ENCODE data around the gene CFAP157.

Gene CFAP157

DNA sequence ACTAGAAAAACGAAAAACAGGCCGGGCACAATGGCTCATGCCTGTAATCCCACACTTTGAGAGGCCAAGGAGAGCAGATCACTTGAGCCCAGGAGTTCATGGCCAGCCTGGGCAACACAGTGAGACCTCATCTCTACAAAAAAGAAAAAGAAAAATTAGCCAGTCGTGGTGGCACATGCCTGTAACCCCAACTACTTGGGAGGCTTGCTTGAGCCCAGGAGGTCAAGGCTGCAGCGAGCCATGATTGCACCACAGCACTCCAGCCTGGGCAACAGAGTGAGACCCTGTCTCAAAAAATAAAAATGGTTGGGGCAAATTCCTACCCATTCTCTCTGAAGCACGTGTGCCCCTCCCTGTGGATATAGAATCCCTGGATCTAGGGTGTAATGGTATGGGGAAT lies 8.4 kb upstream of the CFAP157 start:
- Histone ChIP-seq H3K4me2 (ENCODE audit: insufficient read depth, low read length, poor library complexity, severe bottlenecking) (no peak overlapping the region), H2BK12ac (ENCODE audit: low read length) (no peak overlapping the region), H4K91ac (ENCODE audit: low read depth, low read length, poor library complexity) (no peak overlapping the region), H3K27me3 (ENCODE audit: control insufficient read depth in 3 of 3, insufficient read depth in 3 of 3, low read depth in 1 of 3, low read length in 3 of 3) (no peaks in the 10 kb centered on the region), H3K36me3 (replicated peaks in 1 of 2; ENCODE audit: control insufficient read depth in 2 of 2, insufficient read depth in 2 of 2, low read length in 2 of 2) (no peaks in the 10 kb centered on the region), H2AFZ (ENCODE audit: low read length) (no peak overlapping the region), H3K14ac (ENCODE audit: low read length) (no peak overlapping the region), H3K4me1 (ENCODE audit: control insufficient read depth in 2 of 2, insufficient read depth in 1 of 2, low read depth in 1 of 2, low read length in 2 of 2) (peaks cover 0 to 2% of the 10 kb centered on the region in 2 donors), H3K4ac (ENCODE audit: low read length) (no peak overlapping the region), H3K9ac (ENCODE audit: low read depth, low read length, poor library complexity) (no peak overlapping the region), H3K18ac (ENCODE audit: low read length) (no peak overlapping the region), H2BK15ac (ENCODE audit: low read length) (no peak overlapping the region), H2BK5ac (ENCODE audit: low read length) (no peak overlapping the region), H3K79me1 (ENCODE audit: low read depth, low read length) (no peaks in the 10 kb centered on the region), H4K8ac (ENCODE audit: low read depth, low read length) (no peak overlapping the region), H2AK5ac (ENCODE audit: low read depth, low read length) (no peak overlapping the region), H3K4me3 (ENCODE audit: low read length in 2 of 2) (no peak overlapping the region), H3K9me3 (replicated peaks in 1 of 2; ENCODE audit: control insufficient read depth in 2 of 2, insufficient read depth in 1 of 2, low read depth in 1 of 2, low read length in 2 of 2) (no peaks in the 10 kb centered on the region), H3K27ac (replicated peaks; ENCODE audit: low read length) (no peak overlapping the region), H3K23ac (ENCODE audit: low read depth, low read length, poor library complexity) (no peak overlapping the region), H2BK120ac (ENCODE audit: low read depth, low read length) (no peak overlapping the region)
- no CpG with 5 or more reads among the region's 5 CpGs for WGBS, 2 donors (ENCODE audit: extremely low coverage in 2 of 2, insufficient read length in 2 of 2, insufficient replicate concordance in 1 of 2)
- no peak for DNase-seq (ENCODE audit: low spot score)

DNA sequence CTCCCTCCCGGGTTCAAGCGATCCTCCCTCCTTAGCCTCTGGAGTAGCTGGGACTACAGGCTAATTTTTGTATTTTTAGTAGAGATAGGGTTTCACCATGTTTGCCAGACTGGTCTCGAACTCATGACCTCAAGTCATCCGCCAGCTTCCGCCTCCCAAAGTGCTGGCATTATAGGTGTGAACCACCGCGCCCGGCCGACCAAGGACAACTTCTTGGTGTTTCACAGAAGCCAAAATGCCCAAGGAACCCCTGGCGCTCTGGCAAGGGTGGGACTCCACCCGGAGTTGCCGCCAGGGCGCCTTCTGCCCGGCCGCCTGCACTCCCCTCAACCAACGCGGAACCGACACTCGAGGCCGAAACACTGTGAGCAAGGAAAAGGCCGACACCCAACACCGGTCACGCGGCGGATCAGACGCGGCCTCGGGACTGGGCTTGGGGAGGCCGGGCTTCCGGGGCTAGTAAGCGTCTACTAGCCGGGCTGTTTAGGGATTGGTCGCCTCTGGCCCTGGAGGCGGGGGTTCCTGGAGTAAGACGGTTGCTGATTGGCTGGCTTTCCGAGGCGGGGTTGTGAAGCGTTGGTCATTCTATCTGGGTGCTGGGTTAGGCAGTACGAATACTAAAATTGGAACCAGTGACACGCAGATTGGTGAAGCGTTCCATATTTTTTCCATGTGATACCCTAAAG lies 7.7 kb upstream of the CFAP157 start:
- H2BK15ac ChIP-seq (ENCODE audit: low read length), result no peak overlapping the region
- H2AFZ ChIP-seq (ENCODE audit: low read length), result no peak overlapping the region
- peaks cover 0 to 2% of the 10 kb centered on the region in 2 donors for H3K4me1 ChIP-seq (ENCODE audit: control insufficient read depth in 2 of 2, insufficient read depth in 1 of 2, low read depth in 1 of 2, low read length in 2 of 2)
- H2BK120ac ChIP-seq (ENCODE audit: low read depth, low read length), result no peak overlapping the region
- H3K18ac ChIP-seq (ENCODE audit: low read length), result peak overlapping the region; percentile 97
- no peak overlapping the region for H3K14ac ChIP-seq (ENCODE audit: low read length)
- DNase-seq (ENCODE audit: low spot score), result peak; percentile 91
- peak overlapping the region; percentile 89 for H3K9ac ChIP-seq (ENCODE audit: low read depth, low read length, poor library complexity)
- H3K27ac ChIP-seq (replicated peaks; ENCODE audit: low read length), result no peak overlapping the region
- H3K27me3 ChIP-seq (ENCODE audit: control insufficient read depth in 3 of 3, insufficient read depth in 3 of 3, low read depth in 1 of 3, low read length in 3 of 3), result no peaks in the 10 kb centered on the region
- no peak overlapping the region for H2AK5ac ChIP-seq (ENCODE audit: low read depth, low read length)
- H2BK5ac ChIP-seq (ENCODE audit: low read length), result no peak overlapping the region
- H3K4ac ChIP-seq (ENCODE audit: low read length), result no peak overlapping the region
- H4K8ac ChIP-seq (ENCODE audit: low read depth, low read length), result peak overlapping the region; percentile 100
- no CpG with 5 or more reads among the region's 41 CpGs for WGBS, 2 donors (ENCODE audit: extremely low coverage in 2 of 2, insufficient read length in 2 of 2, insufficient replicate concordance in 1 of 2)
- H2BK12ac ChIP-seq (ENCODE audit: low read length), result no peak overlapping the region
- H3K4me3 ChIP-seq (ENCODE audit: low read length in 2 of 2), result peak overlapping the region in 1 of 2 donors; percentile 77
- peak overlapping the region; percentile 63 for H3K4me2 ChIP-seq (ENCODE audit: insufficient read depth, low read length, poor library complexity, severe bottlenecking)
- no peaks in the 10 kb centered on the region for H3K36me3 ChIP-seq (replicated peaks in 1 of 2; ENCODE audit: control insufficient read depth in 2 of 2, insufficient read depth in 2 of 2, low read length in 2 of 2)
- H3K9me3 ChIP-seq (replicated peaks in 1 of 2; ENCODE audit: control insufficient read depth in 2 of 2, insufficient read depth in 1 of 2, low read depth in 1 of 2, low read length in 2 of 2), result no peaks in the 10 kb centered on the region
- no peaks in the 10 kb centered on the region for H3K79me1 ChIP-seq (ENCODE audit: low read depth, low read length)
- H3K23ac ChIP-seq (ENCODE audit: low read depth, low read length, poor library complexity), result peak overlapping the region; percentile 75
- H4K91ac ChIP-seq (ENCODE audit: low read depth, low read length, poor library complexity), result no peak overlapping the region

DNA sequence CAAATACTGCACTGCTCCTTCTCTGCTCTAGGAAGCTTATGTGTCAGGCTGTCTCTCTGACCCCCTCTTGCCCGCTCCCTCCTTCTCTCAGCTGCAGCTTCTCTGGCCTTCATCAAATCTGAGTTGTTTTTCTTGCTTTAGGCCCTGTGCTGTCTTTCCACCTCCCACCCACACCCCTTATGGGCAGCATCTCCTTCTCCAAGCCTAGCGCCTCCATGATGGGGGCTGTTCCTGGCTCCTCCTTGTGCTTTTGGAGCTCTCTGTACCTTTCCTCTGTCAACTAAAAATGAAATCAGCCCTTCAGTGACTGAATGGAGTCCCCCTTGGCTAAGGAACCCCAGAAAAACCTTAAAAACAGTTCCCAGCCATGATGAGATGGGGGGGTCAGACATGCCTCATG lies 6.6 kb upstream of the CFAP157 start:
- H3K9ac ChIP-seq (ENCODE audit: low read depth, low read length, poor library complexity), result no peak overlapping the region
- no peak overlapping the region for H2AFZ ChIP-seq (ENCODE audit: low read length)
- no peak overlapping the region for H2BK12ac ChIP-seq (ENCODE audit: low read length)
- H4K91ac ChIP-seq (ENCODE audit: low read depth, low read length, poor library complexity), result no peak overlapping the region
- H3K27me3 ChIP-seq (ENCODE audit: control insufficient read depth in 3 of 3, insufficient read depth in 3 of 3, low read depth in 1 of 3, low read length in 3 of 3), result no peaks in the 10 kb centered on the region
- H3K23ac ChIP-seq (ENCODE audit: low read depth, low read length, poor library complexity), result no peak overlapping the region
- no peaks in the 10 kb centered on the region for H3K79me1 ChIP-seq (ENCODE audit: low read depth, low read length)
- H2AK5ac ChIP-seq (ENCODE audit: low read depth, low read length), result peak overlapping the region; percentile 72
- H3K4me1 ChIP-seq (ENCODE audit: control insufficient read depth in 2 of 2, insufficient read depth in 1 of 2, low read depth in 1 of 2, low read length in 2 of 2), result peaks cover 0 to 4% of the 10 kb centered on the region in 2 donors
- no peaks in the 10 kb centered on the region for H3K36me3 ChIP-seq (replicated peaks in 1 of 2; ENCODE audit: control insufficient read depth in 2 of 2, insufficient read depth in 2 of 2, low read length in 2 of 2)
- no peak for DNase-seq (ENCODE audit: low spot score)
- H3K4me2 ChIP-seq (ENCODE audit: insufficient read depth, low read length, poor library complexity, severe bottlenecking), result no peak overlapping the region
- H4K8ac ChIP-seq (ENCODE audit: low read depth, low read length), result no peak overlapping the region
- no peaks in the 10 kb centered on the region for H3K9me3 ChIP-seq (replicated peaks in 1 of 2; ENCODE audit: control insufficient read depth in 2 of 2, insufficient read depth in 1 of 2, low read depth in 1 of 2, low read length in 2 of 2)
- H3K4ac ChIP-seq (ENCODE audit: low read length), result no peak overlapping the region
- no CpG with 5 or more reads among the region's 2 CpGs for WGBS, 2 donors (ENCODE audit: extremely low coverage in 2 of 2, insufficient read length in 2 of 2, insufficient replicate concordance in 1 of 2)
- H3K27ac ChIP-seq (replicated peaks; ENCODE audit: low read length), result no peak overlapping the region
- no peak overlapping the region for H3K18ac ChIP-seq (ENCODE audit: low read length)
- H3K4me3 ChIP-seq (ENCODE audit: low read length in 2 of 2), result no peak overlapping the region
- H2BK15ac ChIP-seq (ENCODE audit: low read length), result peak overlapping the region; percentile 9
- no peak overlapping the region for H3K14ac ChIP-seq (ENCODE audit: low read length)
- no peak overlapping the region for H2BK5ac ChIP-seq (ENCODE audit: low read length)
- H2BK120ac ChIP-seq (ENCODE audit: low read depth, low read length), result no peak overlapping the region

DNA sequence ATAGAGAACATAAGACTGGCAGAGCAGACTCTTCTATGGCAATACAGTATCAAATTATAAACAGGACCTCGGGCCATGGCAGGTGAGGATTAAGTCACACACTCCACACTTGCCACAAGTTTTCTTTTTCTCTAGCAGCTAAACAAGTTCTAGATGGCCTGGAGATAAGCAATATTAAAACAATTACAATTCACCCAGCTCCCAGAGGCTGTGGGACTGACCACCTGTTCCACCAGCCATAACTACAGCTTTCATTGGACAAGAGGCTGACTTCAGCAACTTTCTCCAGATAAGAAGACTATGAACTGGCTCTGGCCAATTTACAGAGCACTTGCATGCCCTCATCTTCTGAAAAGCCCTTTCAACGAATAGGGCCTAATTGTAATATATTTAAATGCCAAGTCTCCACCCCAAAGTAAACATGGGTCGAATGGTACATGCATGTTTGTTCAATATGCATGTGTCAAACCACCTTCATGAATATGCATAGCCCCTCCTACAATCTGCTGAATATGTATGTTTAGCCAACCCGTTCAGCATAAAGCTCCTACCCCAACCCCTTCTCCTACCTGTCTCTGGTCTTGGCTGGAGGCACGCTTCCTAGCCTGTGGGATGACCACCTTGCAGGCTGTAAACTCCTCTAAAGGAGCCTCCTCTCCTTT lies 6.1 kb upstream of the CFAP157 start:
- Histone ChIP-seq H2BK120ac (ENCODE audit: low read depth, low read length) (no peak overlapping the region), H3K4me3 (ENCODE audit: low read length in 2 of 2) (no peak overlapping the region), H2AFZ (ENCODE audit: low read length) (no peak overlapping the region), H2AK5ac (ENCODE audit: low read depth, low read length) (no peak overlapping the region), H2BK15ac (ENCODE audit: low read length) (no peak overlapping the region), H3K18ac (ENCODE audit: low read length) (no peak overlapping the region), H3K27me3 (ENCODE audit: control insufficient read depth in 3 of 3, insufficient read depth in 3 of 3, low read depth in 1 of 3, low read length in 3 of 3) (no peaks in the 10 kb centered on the region), H3K4me2 (ENCODE audit: insufficient read depth, low read length, poor library complexity, severe bottlenecking) (no peak overlapping the region), H3K79me1 (ENCODE audit: low read depth, low read length) (no peaks in the 10 kb centered on the region), H3K27ac (replicated peaks; ENCODE audit: low read length) (no peak overlapping the region), H3K9ac (ENCODE audit: low read depth, low read length, poor library complexity) (no peak overlapping the region), H2BK5ac (ENCODE audit: low read length) (no peak overlapping the region), H3K9me3 (replicated peaks in 1 of 2; ENCODE audit: control insufficient read depth in 2 of 2, insufficient read depth in 1 of 2, low read depth in 1 of 2, low read length in 2 of 2) (no peaks in the 10 kb centered on the region), H3K4ac (ENCODE audit: low read length) (no peak overlapping the region), H2BK12ac (ENCODE audit: low read length) (no peak overlapping the region), H3K4me1 (ENCODE audit: control insufficient read depth in 2 of 2, insufficient read depth in 1 of 2, low read depth in 1 of 2, low read length in 2 of 2) (peaks cover 6 to 10% of the 10 kb centered on the region in 2 donors), H3K36me3 (replicated peaks in 1 of 2; ENCODE audit: control insufficient read depth in 2 of 2, insufficient read depth in 2 of 2, low read length in 2 of 2) (no peaks in the 10 kb centered on the region), H4K91ac (ENCODE audit: low read depth, low read length, poor library complexity) (no peak overlapping the region), H3K14ac (ENCODE audit: low read length) (no peak overlapping the region), H3K23ac (ENCODE audit: low read depth, low read length, poor library complexity) (no peak overlapping the region), H4K8ac (ENCODE audit: low read depth, low read length) (no peak overlapping the region)
- no peak for DNase-seq (ENCODE audit: low spot score)
- WGBS, 2 donors (ENCODE audit: extremely low coverage in 2 of 2, insufficient read length in 2 of 2, insufficient replicate concordance in 1 of 2), result no CpG with 5 or more reads among the region's 5 CpGs
